AG10803 (cell line): Measurements from ENCODE around the gene PIP5KL1.

Source experiments
- DNase-seq: peaks from one replicate; pipeline ENCODE4 v3.0.0; 2010; ENCODE audit warnings: low read depth
- H3K4me3 ChIP-seq: 2 replicates; pipeline ENCODE4 v1.5.1; 2011; ENCODE audit warnings: mild to moderate bottlenecking, low read length, control low read depth
- TF ChIP-seq, protein P1 (sequence below): conservative IDR thresholded peaks from 2 replicates; pipeline ENCODE4 v1.5.1; 2011; ENCODE audit warnings: mild to moderate bottlenecking, low read length, control low read depth, inconsistent platforms

The PIP5KL1 gene

DNA sequence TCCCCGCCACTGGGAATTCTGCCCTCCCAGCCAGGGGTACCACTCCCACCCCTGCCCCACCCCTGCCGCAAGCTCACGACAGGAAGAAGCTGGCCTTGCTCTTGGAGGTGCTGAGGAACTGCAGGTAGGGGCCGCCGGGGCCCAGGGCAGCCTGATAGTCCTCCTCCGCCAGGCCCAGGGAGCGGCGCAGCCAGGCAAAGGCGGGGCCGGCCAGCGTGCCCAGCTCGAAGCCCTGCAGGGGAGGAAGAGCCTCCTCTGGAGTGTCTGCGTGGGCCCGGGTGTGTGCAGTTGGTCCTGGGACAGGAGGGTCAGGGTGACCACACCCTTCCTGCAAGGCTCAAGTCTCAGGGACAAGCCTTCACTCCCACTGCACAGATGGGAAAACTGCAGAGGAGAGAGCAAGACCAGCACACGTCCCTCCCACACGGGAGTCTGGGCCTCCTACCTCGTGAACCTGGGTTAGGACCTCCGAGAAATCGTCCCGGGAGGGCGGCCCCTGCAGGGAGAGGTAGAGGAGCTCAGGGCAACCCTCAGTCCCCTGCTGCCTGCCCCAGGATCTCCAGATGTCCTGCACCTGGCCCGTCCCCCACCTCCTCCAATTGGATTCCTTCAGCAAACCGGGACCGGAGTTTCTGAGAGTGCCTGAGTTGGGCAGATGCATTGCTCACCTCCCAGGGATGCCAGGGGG, 2.4 kb downstream of the PIP5KL1 start:
- H3K4me3 ChIP-seq: no peak overlapping the region
- TF ChIP-seq, protein P1, sequence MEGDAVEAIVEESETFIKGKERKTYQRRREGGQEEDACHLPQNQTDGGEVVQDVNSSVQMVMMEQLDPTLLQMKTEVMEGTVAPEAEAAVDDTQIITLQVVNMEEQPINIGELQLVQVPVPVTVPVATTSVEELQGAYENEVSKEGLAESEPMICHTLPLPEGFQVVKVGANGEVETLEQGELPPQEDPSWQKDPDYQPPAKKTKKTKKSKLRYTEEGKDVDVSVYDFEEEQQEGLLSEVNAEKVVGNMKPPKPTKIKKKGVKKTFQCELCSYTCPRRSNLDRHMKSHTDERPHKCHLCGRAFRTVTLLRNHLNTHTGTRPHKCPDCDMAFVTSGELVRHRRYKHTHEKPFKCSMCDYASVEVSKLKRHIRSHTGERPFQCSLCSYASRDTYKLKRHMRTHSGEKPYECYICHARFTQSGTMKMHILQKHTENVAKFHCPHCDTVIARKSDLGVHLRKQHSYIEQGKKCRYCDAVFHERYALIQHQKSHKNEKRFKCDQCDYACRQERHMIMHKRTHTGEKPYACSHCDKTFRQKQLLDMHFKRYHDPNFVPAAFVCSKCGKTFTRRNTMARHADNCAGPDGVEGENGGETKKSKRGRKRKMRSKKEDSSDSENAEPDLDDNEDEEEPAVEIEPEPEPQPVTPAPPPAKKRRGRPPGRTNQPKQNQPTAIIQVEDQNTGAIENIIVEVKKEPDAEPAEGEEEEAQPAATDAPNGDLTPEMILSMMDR: no peak
- DNase-seq: no peak

DNA sequence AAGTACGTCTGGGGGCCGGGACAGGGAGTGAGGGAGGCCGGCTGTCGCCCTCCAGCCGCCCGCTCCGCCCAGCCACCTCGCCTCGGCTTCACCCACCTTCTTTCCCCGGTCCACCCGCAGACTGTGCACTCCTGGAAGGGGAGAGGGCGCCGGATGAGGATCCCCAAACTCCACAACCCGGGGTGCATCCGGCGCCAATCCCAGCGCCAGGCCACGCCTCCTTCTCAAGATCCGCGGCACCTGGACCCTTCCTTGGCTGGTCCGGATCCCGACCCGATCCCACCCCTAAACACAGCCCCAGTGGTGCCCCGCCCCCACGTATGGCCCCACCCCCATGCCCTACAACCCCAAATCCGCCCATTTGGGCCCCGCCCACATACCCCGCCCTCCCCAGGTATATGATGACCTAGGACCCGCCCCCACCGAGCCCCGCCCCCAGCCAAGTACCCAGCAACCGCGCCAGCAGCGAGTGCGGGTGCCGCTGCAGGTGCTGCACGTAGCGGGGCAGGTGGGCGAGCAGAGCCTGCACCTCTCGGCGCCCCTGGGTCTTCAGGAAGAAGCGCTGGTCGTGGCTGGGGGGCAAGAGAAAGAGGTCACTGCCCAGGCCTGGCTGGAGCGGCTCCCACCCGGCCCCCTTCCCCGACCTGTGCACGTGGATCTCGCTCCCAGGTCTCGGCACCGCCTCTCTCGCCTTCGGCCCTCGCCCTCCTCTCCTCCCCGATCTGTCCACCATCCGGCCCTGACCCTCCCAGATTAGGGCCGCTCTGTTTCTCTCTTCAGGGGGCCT, 3.2 kb downstream of the PIP5KL1 start:
- TF ChIP-seq, protein P1: no peak
- peak overlapping the region; percentile 34 for H3K4me3 ChIP-seq
- no peak for DNase-seq

DNA sequence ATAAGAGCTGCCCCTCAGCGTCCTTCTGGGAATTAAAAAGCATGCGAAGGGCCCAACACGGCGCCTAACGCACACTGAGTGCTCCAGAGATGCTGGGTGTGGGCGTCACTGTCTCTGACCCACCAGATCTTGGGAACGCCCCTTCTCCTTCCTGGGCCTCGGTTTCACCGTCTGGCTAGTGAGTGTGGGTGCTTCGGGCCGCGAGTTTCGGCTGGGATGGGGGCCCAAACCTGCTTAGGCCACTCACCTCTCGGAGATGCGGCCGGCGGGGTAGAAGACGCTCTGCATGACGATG, 3.7 kb downstream of the PIP5KL1 start:
- no peak for DNase-seq
- H3K4me3 ChIP-seq: peak overlapping the region; percentile 34
- TF ChIP-seq, protein P1: no peak

DNA sequence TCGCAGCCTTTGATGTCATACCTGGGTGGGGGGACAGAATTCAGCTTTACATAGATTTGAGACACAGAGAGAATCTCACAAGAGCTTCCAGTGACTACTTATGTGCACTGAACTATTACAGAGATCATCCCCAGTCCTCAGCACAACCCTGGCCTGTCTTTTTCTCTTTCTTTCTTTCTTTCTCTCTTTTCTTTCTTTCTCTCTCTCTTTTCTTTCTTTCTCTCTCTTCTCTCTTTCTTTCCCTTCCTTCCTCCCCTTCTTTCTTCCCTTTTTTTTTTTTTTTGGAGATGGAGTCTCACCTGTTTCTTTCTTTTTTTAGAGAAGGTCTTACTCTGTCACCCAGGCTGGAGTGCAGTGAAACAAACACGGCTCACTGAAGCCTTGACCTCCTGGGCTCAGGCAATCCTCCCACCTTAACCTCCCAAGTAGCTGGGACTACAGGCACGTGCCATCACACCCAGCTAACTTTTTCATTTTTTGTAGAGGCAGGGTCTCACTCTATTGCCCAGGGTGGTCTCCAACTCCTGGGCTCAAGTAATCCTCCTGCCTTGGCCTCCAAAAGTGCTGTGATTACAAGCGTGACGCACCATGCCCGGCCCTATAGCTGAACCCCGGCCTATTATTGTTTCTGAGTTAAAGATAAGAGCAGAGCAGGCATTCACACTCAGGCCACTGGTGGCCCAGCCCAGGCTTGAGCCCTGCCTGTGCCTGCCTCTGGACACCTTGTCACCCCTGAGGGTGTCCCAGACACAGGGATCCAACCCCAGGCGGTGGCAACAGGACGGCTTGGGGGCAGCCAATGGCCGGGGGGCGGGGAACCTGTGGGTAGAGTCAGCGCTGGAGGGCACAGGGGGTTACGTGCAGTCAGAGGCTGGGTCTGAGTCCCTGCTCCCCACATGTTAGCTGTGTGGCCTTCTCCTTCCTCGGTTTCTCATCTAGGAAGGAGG, 4.3 kb downstream of the PIP5KL1 start:
- H3K4me3 ChIP-seq: no peak overlapping the region
- TF ChIP-seq, protein P1: no peak
- no peak for DNase-seq

DNA sequence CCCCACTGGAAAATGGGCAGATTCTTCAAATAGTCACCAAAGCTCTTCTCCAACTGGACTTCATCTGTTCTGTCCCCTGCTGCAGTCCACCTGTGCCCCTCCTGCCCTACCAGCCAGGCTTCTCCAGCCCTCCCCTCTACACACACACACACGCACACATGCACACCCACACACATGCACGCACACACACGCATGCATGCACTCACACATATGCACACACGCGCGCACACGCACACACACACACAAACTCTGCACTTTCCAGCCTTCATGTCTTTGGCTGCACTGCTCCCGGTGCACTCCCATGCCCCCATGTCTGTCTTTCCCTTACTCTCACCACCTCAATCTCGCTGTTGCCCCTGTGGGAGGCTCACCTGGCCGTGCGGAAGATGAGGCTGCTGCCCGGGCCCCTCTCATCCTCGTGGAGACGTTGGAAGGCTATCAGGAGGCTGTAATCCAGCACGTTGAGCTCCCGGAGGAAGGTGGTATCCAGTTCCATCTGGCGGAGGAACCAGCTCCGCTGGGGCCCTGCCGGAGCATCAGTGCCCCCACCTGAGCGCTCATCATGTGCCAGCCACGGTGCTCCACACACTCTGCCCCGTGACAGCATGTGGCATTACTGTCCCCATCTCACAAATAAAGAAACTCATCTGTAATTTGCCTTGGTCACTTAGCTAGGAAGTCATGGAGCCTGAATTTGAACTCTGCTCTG, 5.7 kb downstream of the PIP5KL1 start:
- no peak overlapping the region for H3K4me3 ChIP-seq
- no peak for DNase-seq
- TF ChIP-seq, protein P1: no peak

DNA sequence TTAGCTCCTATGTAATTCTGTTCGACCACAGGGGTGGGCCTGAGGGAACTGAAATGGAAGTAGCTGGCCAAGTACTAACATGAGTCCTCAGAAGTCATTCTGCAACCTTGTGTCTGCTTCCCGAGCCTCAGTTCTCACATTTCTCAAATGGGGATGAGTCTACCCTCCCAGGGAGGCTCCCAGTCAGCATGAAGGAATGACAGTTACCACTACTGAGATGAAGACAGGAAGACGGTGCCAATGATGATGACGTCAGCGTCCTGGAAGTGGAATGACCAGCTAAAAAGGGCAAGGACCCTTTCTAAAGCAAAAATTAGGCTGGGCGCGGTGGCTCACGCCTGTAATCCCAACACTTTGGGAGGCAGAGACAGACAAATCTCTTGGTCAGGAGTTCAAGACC, 6.8 kb downstream of the PIP5KL1 start:
- DNase-seq: peak; percentile 96
- TF ChIP-seq, protein P1: no peak
- H3K4me3 ChIP-seq: no peak overlapping the region
